GM23338 (cell line): ENCODE measurements around the gene CASK. TPM values are rescaled to one million over a fixed set of nuclear protein-coding genes. Genes with fewer than 3 reads are reported as not detected.
A peak's percentile ranks its signal among the peaks of the same experiment; 100 is the strongest.

Experiments used
- ATAC-seq: fragments of 200-7000 bp; cut with Tn5 transposase; 3 replicates; pipeline ENCODE4 v1.9.1; 2020
- DNase-seq: peaks from one replicate; pipeline ENCODE4 v3.0.0-alpha.2; 2015; ENCODE audit warnings: low spot score
- H2AFZ ChIP-seq: fragments of 200-600 bp; sonication (generic); 2 replicates; pipeline ENCODE4 v1.8.0; 2016; ENCODE audit warnings: antibody characterized with exemption, mild to moderate bottlenecking, moderate library complexity
- H3F3A ChIP-seq: fragments of 200-600 bp; sonication (generic); replicated peaks from 2 replicates; pipeline ENCODE4 v1.8.0; 2017; ENCODE audit warnings: antibody characterized with exemption, mixed run types, low read depth
- H3K27ac ChIP-seq: fragments of 200-600 bp; sonication (generic); 2 replicates; pipeline ENCODE4 v1.6.1; 2016; ENCODE audit warnings: low read depth
- H3K27me3 ChIP-seq: fragments of 200-600 bp; sonication (generic); 2 replicates; pipeline ENCODE4 v1.8.0; 2016; ENCODE audit warnings: mild to moderate bottlenecking, mixed run types, moderate library complexity; ENCODE audit not compliant: insufficient read depth
- H3K36me3 ChIP-seq: fragments of 200-600 bp; sonication (generic); 2 replicates; pipeline ENCODE4 v1.8.0; 2016; ENCODE audit warnings: mild to moderate bottlenecking; ENCODE audit not compliant: insufficient read depth
- H3K4me1 ChIP-seq: fragments of 200-600 bp; sonication (generic); 2 replicates; pipeline ENCODE4 v1.8.0; 2016; ENCODE audit warnings: mild to moderate bottlenecking, moderate library complexity; ENCODE audit not compliant: insufficient read depth
- H3K4me2 ChIP-seq: fragments of 200-600 bp; sonication (generic); 2 replicates; pipeline ENCODE4 v1.7.1; 2017; ENCODE audit warnings: mixed run types
- H3K4me3 ChIP-seq: fragments of 200-600 bp; sonication (generic); 2 replicates; pipeline ENCODE4 v1.6.1; 2016; ENCODE audit warnings: mixed run types
- H3K79me2 ChIP-seq: fragments of 200-600 bp; sonication (generic); replicated peaks from 2 replicates; pipeline ENCODE4 v1.8.0; 2017; ENCODE audit warnings: mild to moderate bottlenecking; ENCODE audit not compliant: insufficient read depth
- H3K9me2 ChIP-seq: fragments of 200-600 bp; sonication (generic); 2 replicates; pipeline ENCODE4 v1.8.0; 2017; ENCODE audit not compliant: insufficient read depth
- H4K20me1 ChIP-seq: fragments of 200-600 bp; sonication (generic); replicated peaks from 2 replicates; pipeline ENCODE4 v1.8.0; 2017; ENCODE audit warnings: mild to moderate bottlenecking; ENCODE audit not compliant: insufficient read depth
- H3K27ac Mint-ChIP-seq: 2 replicates; pipeline ENCODE4 v1.8.0; 2020; ENCODE audit warnings: inconsistent platforms, mild to moderate bottlenecking, moderate library complexity, mixed read lengths
- H3K27me3 Mint-ChIP-seq: 3 replicates; pipeline ENCODE4 v1.8.0; 2022; ENCODE audit warnings: low read depth, mild to moderate bottlenecking, moderate library complexity, mixed read lengths, inconsistent platforms; ENCODE audit not compliant: insufficient read depth, poor library complexity
- H3K36me3 Mint-ChIP-seq: 3 replicates; pipeline ENCODE4 v1.8.0; 2021; ENCODE audit warnings: low read depth, mild to moderate bottlenecking, inconsistent platforms, moderate library complexity, mixed read lengths
- H3K4me1 Mint-ChIP-seq: 3 replicates; pipeline ENCODE4 v1.8.0; 2020; ENCODE audit warnings: mild to moderate bottlenecking, inconsistent platforms, mixed read lengths
- H3K4me3 Mint-ChIP-seq: 3 replicates; pipeline ENCODE4 v1.8.0; 2021; ENCODE audit warnings: moderate library complexity, mild to moderate bottlenecking, inconsistent platforms, mixed read lengths
- H3K9me3 Mint-ChIP-seq: 3 replicates; pipeline ENCODE4 v1.8.0; 2020; ENCODE audit warnings: moderate library complexity, mild to moderate bottlenecking, inconsistent platforms, mixed read lengths
- CREB1 ChIP-seq: fragments of 250-450 bp; sonication (Bioruptor Pico); IDR thresholded peaks from 2 replicates; pipeline ENCODE4 v1.5.0; 2020; ENCODE audit warnings: low read depth, mild to moderate bottlenecking, moderate library complexity
- CTCF ChIP-seq, 2 experiments: fragments of 200-600 bp in 1 of 2; sonication (generic) in 1 of 2; conservative IDR thresholded peaks; 2 replicates each; pipeline versions ENCODE4 v1.5.1 to v1.6.1; 2016 to 2017; ENCODE audit warnings: antibody characterized with exemption in 2 of 2, low read depth in 2 of 2, mild to moderate bottlenecking in 2 of 2, moderate library complexity in 1 of 2
- ETS1 ChIP-seq: IDR thresholded peaks from 2 replicates; pipeline ENCODE4 v1.6.1; 2016; ENCODE audit warnings: antibody characterized with exemption
- EZH2 ChIP-seq: fragments of 200-600 bp; sonication (generic); IDR thresholded peaks from one replicate; pipeline ENCODE4 v1.8.0; 2017; ENCODE audit warnings: antibody characterized with exemption, mild to moderate bottlenecking, low read depth; ENCODE audit not compliant: unreplicated experiment
- EZH2phosphoT487 ChIP-seq: fragments of 200-600 bp; sonication (generic); IDR thresholded peaks from one replicate; pipeline ENCODE4 v1.8.1; 2018; ENCODE audit warnings: antibody characterized with exemption; ENCODE audit not compliant: unreplicated experiment
- JUNB ChIP-seq: IDR thresholded peaks from one replicate; pipeline ENCODE4 v1.6.1; 2016; ENCODE audit warnings: antibody characterized with exemption; ENCODE audit not compliant: unreplicated experiment
- NANOG ChIP-seq: IDR thresholded peaks from 2 replicates; pipeline ENCODE4 v1.6.1; 2016; ENCODE audit warnings: antibody characterized with exemption, borderline replicate concordance
- POLR2AphosphoS5 ChIP-seq: IDR thresholded peaks from 2 replicates; pipeline ENCODE4 v1.6.1; 2016; ENCODE audit warnings: antibody characterized with exemption, low read depth
- REST ChIP-seq: IDR thresholded peaks from one replicate; pipeline ENCODE4 v1.6.1; 2018; ENCODE audit warnings: antibody characterized with exemption; ENCODE audit not compliant: unreplicated experiment
- STAT1 ChIP-seq: IDR thresholded peaks from one replicate; pipeline ENCODE4 v1.6.1; 2016; ENCODE audit warnings: antibody characterized with exemption; ENCODE audit not compliant: unreplicated experiment
- ZNF114 ChIP-seq: fragments of 250-450 bp; sonication (Bioruptor Pico); IDR thresholded peaks from 2 replicates; pipeline ENCODE4 v1.5.0; 2020; ENCODE audit warnings: mild to moderate bottlenecking, moderate library complexity
- ZNF331 ChIP-seq: fragments of 250-450 bp; sonication (Bioruptor Pico); IDR thresholded peaks from 2 replicates; pipeline ENCODE4 v1.5.0; 2020; ENCODE audit warnings: low read depth, mild to moderate bottlenecking, moderate library complexity
- ZNF462 ChIP-seq: fragments of 250-450 bp; sonication (Bioruptor Pico); IDR thresholded peaks from 2 replicates; pipeline ENCODE4 v1.5.0; 2020; ENCODE audit warnings: mild to moderate bottlenecking, moderate library complexity
- polyA plus RNA-seq: library from polyadenylated mRNA; unstranded; fragments of >200 nt; fragmentation: Nextera tagmentation; extraction: Ambion mirVana; gene quantifications from 2 replicates; pipeline ENCODE4 v1.2.1, GENCODE V29; 2016
- total RNA-seq: library from RNA; depleted of rRNA; stranded (reverse); fragments of >200 nt; shearing (Covaris generic); gene quantifications from 2 replicates; pipeline ENCODE4 v1.2.3, GENCODE V29; 2014

The CASK gene
- total and polyA plus RNA-seq, 2 experiments from 2014 or later: 15.3 to 44.4 TPM

GRCh38 chrX:41664908-41665307, 258.4 kb downstream of the CASK start:
- ATAC-seq (no peak), DNase-seq (no peak)
- TF ChIP-seq ZNF114 (CRISPR knock-in tag) (no peak), STAT1 (no peak), ETS1 (no peak), ZNF462 (CRISPR knock-in tag) (no peak), EZH2 (no peak), POLR2AphosphoS5 (no peak), REST (no peak), JUNB (no peak), CTCF (conservative IDR thresholded peaks at IDR 0.05; ENCODE audit: low read depth in 2 of 2) (no peak), NANOG (no peak), CREB1 (no peak), ZNF331 (CRISPR knock-in tag) (no peak), EZH2phosphoT487 (no peak)
- Histone ChIP-seq H3K9me2 (no peaks in the 10 kb centered on the region), H3K79me2 (no peaks in the 10 kb centered on the region), H3K27ac (no peak overlapping the region), H3K27me3 (no peaks in the 10 kb centered on the region), H3K4me1 (no peaks in the 10 kb centered on the region), H3K36me3 (peaks cover 5% of the 10 kb centered on the region; the same call in 1 of the 2 replicates), H3F3A (no peaks in the 10 kb centered on the region), H3K4me2 (no peak overlapping the region), H2AFZ (no peak overlapping the region), H4K20me1 (no peaks in the 10 kb centered on the region), H3K4me3 (no peak overlapping the region)
- no peak overlapping the region for H3K4me3 Mint-ChIP-seq
- peaks cover 10% of the 10 kb centered on the region; the same call in 2 of the 3 replicates for H3K4me1 Mint-ChIP-seq
- 0 out of 2 replicates have a peak overlapping the region, but pooled peaks have one; percentile 36 for H3K27ac Mint-ChIP-seq
- no peaks in the 10 kb centered on the region; the same call in 2 of the 3 replicates for H3K9me3 Mint-ChIP-seq
- peaks cover 4% of the 10 kb centered on the region; the same call in 2 of the 3 replicates for H3K36me3 Mint-ChIP-seq
- H3K27me3 Mint-ChIP-seq: no peaks in the 10 kb centered on the region
